Left lung (tissue), 10 donors: ENCODE measurements around the gene CYB5RL. TPM values are rescaled to one million over a fixed set of nuclear protein-coding genes. Genes with fewer than 3 reads are reported as not detected.

Experiments used
- ATAC-seq: fragments of 200-7000 bp; cut with Tn5 transposase; one replicate; pipeline ENCODE4 v1.9.1; 2020; ENCODE audit warnings: moderate library complexity
- DNase-seq, 4 donors: peaks; one replicate each; pipeline ENCODE4 v3.0.0-alpha.2; 2013 to 2020
- H3K27ac ChIP-seq, 2 donors: fragments of 200-600 bp; sonication (generic) in 1 of 2; one replicate each; pipeline versions ENCODE4 v1.5.0 to v1.8.0; 2020 to 2021
- H3K27me3 ChIP-seq, 2 donors: fragments of 200-600 bp; sonication (generic) in 1 of 2; one replicate each; pipeline versions ENCODE4 v1.5.0 to v1.8.0; 2020 to 2021
- H3K36me3 ChIP-seq, 2 donors: fragments of 200-600 bp; sonication (generic) in 1 of 2; one replicate each; pipeline versions ENCODE4 v1.5.0 to v1.8.0; 2020 to 2021
- H3K4me1 ChIP-seq, 2 donors: fragments of 200-600 bp; one replicate each; pipeline ENCODE4 v1.8.0; 2021
- H3K4me3 ChIP-seq, 2 donors: fragments of 200-600 bp; sonication (generic) in 1 of 2; one replicate each; pipeline versions ENCODE4 v1.5.0 to v1.8.0; 2020 to 2021; ENCODE audit warnings: mild to moderate bottlenecking in 1 of 2
- H3K9me3 ChIP-seq, 2 donors: fragments of 200-600 bp; sonication (generic) in 1 of 2; one replicate each; pipeline versions ENCODE4 v1.5.0 to v1.8.0; 2020 to 2021
- CTCF ChIP-seq, 2 donors: fragments of 200-600 bp; sonication (generic) in 1 of 2; IDR thresholded peaks; one replicate each; pipeline versions ENCODE4 v1.5.0 to v1.8.0; 2021; ENCODE audit warnings: antibody characterized with exemption in 2 of 2
- intact Hi-C, 2 donors: fragments of 100-400 bp; cut with DNase I; formaldehyde crosslinking; loops; one replicate each; pipeline versions ENCODE4 v1.11.2 to v1.14.2; 2022
- polyA plus RNA-seq, 6 donors: library from polyadenylated mRNA; unstranded; fragments of 120-200 nt; gene quantifications; one replicate each; pipeline ENCODE4 v1.2.1, GENCODE V29; 2013; ENCODE audit not compliant: insufficient read length in 6 of 6
- total RNA-seq, 2 donors: library from RNA; stranded (reverse); fragmentation: NEBNext Ultra II Directional; extraction: Animal tissue kit (Norgen Biotek cat#: 25700); gene quantifications; one replicate each; pipeline ENCODE4 v1.2.1, GENCODE V29; 2021
- donor health status: DM: no; HTN: yes; CAD: no.
- donor health status: DM: no; HTN: no; CAD: no.

Gene CYB5RL
- total and polyA plus RNA-seq, 8 donors = 7.4 to 11.7 (median 10.2) TPM

- Histone ChIP-seq H3K27me3 (no peaks in the 10 kb centered on the region), H3K27ac (no peak overlapping the region), H3K4me3 (no peak overlapping the region), H3K9me3 (no peaks in the 10 kb centered on the region), H3K4me1 (peaks cover 0 to 13% of the 10 kb centered on the region in 2 donors), H3K36me3 (peaks cover 0 to 4% of the 10 kb centered on the region in 2 donors)
- intact Hi-C loops = no loop called here
- DNase-seq (no peak), ATAC-seq (no peak)
- no peak for TF ChIP-seq CTCF (IDR thresholded peaks at IDR 0.05)
Measured at GRCh38 chr1:54225986-54226559, 26.2 kb upstream of the CYB5RL start.

GRCh38 chr1:54225378-54225777, 25.5 kb upstream of the CYB5RL start:
- Histone ChIP-seq H3K27me3 (no peaks in the 10 kb centered on the region), H3K4me3 (no peak overlapping the region), H3K9me3 (no peaks in the 10 kb centered on the region), H3K36me3 (peaks cover 0 to 4% of the 10 kb centered on the region in 2 donors), H3K27ac (no peak overlapping the region), H3K4me1 (peaks cover 0 to 19% of the 10 kb centered on the region in 2 donors)
- no peak for TF ChIP-seq CTCF (IDR thresholded peaks at IDR 0.05)
- DNase-seq = no peak
- intact Hi-C loops = no loop called here
- no peak for ATAC-seq

- intact Hi-C loops = no loop called here
- DNase-seq = no peak
- Histone ChIP-seq H3K9me3 (no peaks in the 10 kb centered on the region), H3K4me1 (peaks cover 3 to 29% of the 10 kb centered on the region in 2 donors), H3K36me3 (peaks cover 0 to 9% of the 10 kb centered on the region in 2 donors), H3K27ac (no peak overlapping the region), H3K4me3 (no peak overlapping the region), H3K27me3 (no peaks in the 10 kb centered on the region)
- no peak for ATAC-seq
- no peak for TF ChIP-seq CTCF (IDR thresholded peaks at IDR 0.05)
Measured at GRCh38 chr1:54224233-54224632, 24.4 kb upstream of the CYB5RL start.

GRCh38 chr1:54223441-54224202, 23.8 kb upstream of the CYB5RL start:
- H3K4me1 ChIP-seq = peaks cover 4 to 31% of the 10 kb centered on the region in 2 donors
- no peaks in the 10 kb centered on the region for H3K9me3 ChIP-seq
- TF ChIP-seq CTCF (IDR thresholded peaks at IDR 0.05) = no peak
- H3K27me3 ChIP-seq = no peaks in the 10 kb centered on the region
- H3K4me3 ChIP-seq = no peak overlapping the region
- no peak for DNase-seq
- H3K27ac ChIP-seq = no peak overlapping the region
- no peak for ATAC-seq
- intact Hi-C loops = no loop called here
- H3K36me3 ChIP-seq = peaks cover 0 to 15% of the 10 kb centered on the region in 2 donors

- H3K27ac ChIP-seq = no peak overlapping the region
- H3K27me3 ChIP-seq = no peaks in the 10 kb centered on the region
- DNase-seq (no peak), ATAC-seq (no peak)
- no peak overlapping the region for H3K4me3 ChIP-seq
- peaks cover 0 to 20% of the 10 kb centered on the region in 2 donors for H3K36me3 ChIP-seq
- no peak for TF ChIP-seq CTCF (IDR thresholded peaks at IDR 0.05)
- H3K9me3 ChIP-seq = no peaks in the 10 kb centered on the region
- intact Hi-C loops = no loop called here
- peaks cover 4 to 23% of the 10 kb centered on the region in 2 donors for H3K4me1 ChIP-seq
Measured at GRCh38 chr1:54222711-54223110, 22.9 kb upstream of the CYB5RL start.
